CD14-positive monocyte (primary cell): ENCODE data around the gene KCNT2. TPM values are rescaled to one million over a fixed set of nuclear protein-coding genes. Genes with fewer than 3 reads are reported as not detected.

ENCODE experiments used
- DNase-seq, 3 donors: peaks; one replicate each; pipeline ENCODE4 v3.0.0-alpha.2; 2011 to 2022
- H2AFZ ChIP-seq: 2 replicates; pipeline ENCODE4 v1.6.0; 2012; ENCODE audit warnings: mild to moderate bottlenecking, low read depth, low read length, inconsistent platforms; ENCODE audit not compliant: insufficient read depth, poor library complexity, severe bottlenecking
- H3K27ac ChIP-seq, 2 donors: 1 replicate in 1 of 2; 2 replicates in 1 of 2; pipeline ENCODE4 v1.5.1; 2012 to 2013; ENCODE audit warnings: low read length in 2 of 2, control low read depth in 1 of 2, inconsistent platforms in 1 of 2, low read depth in 1 of 2, mild to moderate bottlenecking in 1 of 2
- H3K27me3 ChIP-seq, 2 donors: one replicate each; pipeline versions ENCODE4 v1.6.0 to v1.6.1; 2011 to 2013; ENCODE audit warnings: low read length in 2 of 2; ENCODE audit not compliant: control insufficient read depth in 2 of 2, insufficient read depth in 2 of 2
- H3K36me3 ChIP-seq, 2 donors: replicated peaks in 1 of 2; 1 replicate in 1 of 2; 2 replicates in 1 of 2; pipeline versions ENCODE4 v1.5.1 to v1.6.1; 2012 to 2013; ENCODE audit warnings: low read length in 2 of 2, control low read depth in 1 of 2, inconsistent platforms in 1 of 2, mild to moderate bottlenecking in 1 of 2; ENCODE audit not compliant: insufficient read depth in 2 of 2, control insufficient read depth in 1 of 2
- H3K4me1 ChIP-seq, 2 donors: 1 replicate in 1 of 2; 2 replicates in 1 of 2; pipeline versions ENCODE4 v1.5.1 to v1.6.1; 2012 to 2013; ENCODE audit warnings: low read length in 2 of 2, control low read depth in 1 of 2, inconsistent platforms in 1 of 2, mild to moderate bottlenecking in 1 of 2, moderate library complexity in 1 of 2; ENCODE audit not compliant: insufficient read depth in 2 of 2, control insufficient read depth in 1 of 2
- H3K4me2 ChIP-seq: replicated peaks from 2 replicates; pipeline ENCODE3; 2012; ENCODE audit warnings: low read length, moderate library complexity, mild to moderate bottlenecking; ENCODE audit not compliant: poor library complexity, severe bottlenecking; ENCODE audit errors: extremely low read depth
- H3K4me3 ChIP-seq, 3 experiments: fragments of 200-600 bp in 1 of 3; sonication (generic) in 1 of 3; replicated peaks in 1 of 3; 1 replicate in 2 of 3; 2 replicates in 1 of 3; pipeline ENCODE4 v1.5.1; 2011 to 2013; ENCODE audit warnings: low read length in 3 of 3, mild to moderate bottlenecking in 3 of 3, control low read depth in 2 of 3, low read depth in 2 of 3, inconsistent platforms in 1 of 3, moderate library complexity in 1 of 3
- H3K79me2 ChIP-seq: 2 replicates; pipeline ENCODE4 v1.6.0; 2012; ENCODE audit warnings: mild to moderate bottlenecking, control low read depth, inconsistent platforms, low read length, moderate library complexity; ENCODE audit not compliant: insufficient read depth
- H3K9ac ChIP-seq: 2 replicates; pipeline ENCODE4 v1.6.0; 2017; ENCODE audit warnings: low read length, mild to moderate bottlenecking; ENCODE audit not compliant: insufficient read depth, poor library complexity, severe bottlenecking
- H3K9me3 ChIP-seq, 2 donors: replicated peaks in 1 of 2; 1 replicate in 1 of 2; 2 replicates in 1 of 2; pipeline versions ENCODE4 v1.5.1 to v1.6.1; 2012 to 2013; ENCODE audit warnings: low read length in 2 of 2, control low read depth in 1 of 2; ENCODE audit not compliant: control insufficient read depth in 1 of 2, insufficient read depth in 1 of 2
- H4K20me1 ChIP-seq: 2 replicates; pipeline ENCODE4 v1.6.0; 2012; ENCODE audit warnings: mild to moderate bottlenecking, low read length, control low read depth, moderate library complexity; ENCODE audit not compliant: insufficient read depth
- H3K27ac Mint-ChIP-seq, 7 donors: one replicate each; pipeline ENCODE4 v1.8.0; 2020; ENCODE audit warnings: mild to moderate bottlenecking in 7 of 7, mixed read lengths in 7 of 7, moderate library complexity in 6 of 7, inconsistent platforms in 2 of 7
- H3K27me3 Mint-ChIP-seq, 3 donors: one replicate each; pipeline ENCODE4 v1.8.0; 2021 to 2022; ENCODE audit warnings: low read depth in 3 of 3, mild to moderate bottlenecking in 3 of 3, mixed read lengths in 3 of 3, moderate library complexity in 3 of 3, inconsistent platforms in 1 of 3
- H3K36me3 Mint-ChIP-seq, 2 donors: one replicate each; pipeline ENCODE4 v1.8.0; 2020; ENCODE audit warnings: mixed read lengths in 2 of 2, inconsistent platforms in 1 of 2, mild to moderate bottlenecking in 1 of 2
- H3K4me1 Mint-ChIP-seq: one replicate; pipeline ENCODE4 v1.8.0; 2020; ENCODE audit warnings: mild to moderate bottlenecking, mixed read lengths
- H3K4me3 Mint-ChIP-seq, 2 donors: one replicate each; pipeline ENCODE4 v1.8.0; 2020; ENCODE audit warnings: mild to moderate bottlenecking in 2 of 2, mixed read lengths in 2 of 2, moderate library complexity in 1 of 2
- H3K9me3 Mint-ChIP-seq, 7 donors: one replicate each; pipeline ENCODE4 v1.8.0; 2020 to 2022; ENCODE audit warnings: mixed read lengths in 7 of 7, mild to moderate bottlenecking in 6 of 7, moderate library complexity in 6 of 7, inconsistent platforms in 2 of 7
- WGBS: methylation state at CpG from one replicate; pipeline ENCODE4 v1.1.5; 2013; ENCODE audit warnings: missing lambda C conversion rate; ENCODE audit not compliant: insufficient coverage; 5-methylcytosine and 5-hydroxymethylcytosine counted together
- intact Hi-C, 2 donors: fragments of 100-400 bp; cut with micrococcal nuclease; formaldehyde crosslinking; loops; one replicate each; pipeline versions ENCODE4 v1.15.0 to v1.15.1; 2023
- polyA plus RNA-seq, 3 donors: library from polyadenylated mRNA; depleted of rRNA in 1 of 3; unstranded in 2 of 3; stranded (reverse) in 1 of 3; fragments of 300-500 nt in 2 of 3; fragments of >200 nt in 1 of 3; fragmentation: Illumina TruSeq in 2 of 3; gene quantifications; 1 replicate in 2 of 3; 2 replicates in 1 of 3; pipeline ENCODE4 v1.2.3, GENCODE V29; 2012 to 2021
- TF ChIP-seq, protein P1 (sequence below): fragments of 200-600 bp; IDR thresholded peaks from one replicate; pipeline ENCODE4 v1.8.0; 2022; ENCODE audit warnings: antibody characterized with exemption, mild to moderate bottlenecking

KCNT2 gene
- polyA plus RNA-seq, 3 donors, result not detected

DNA sequence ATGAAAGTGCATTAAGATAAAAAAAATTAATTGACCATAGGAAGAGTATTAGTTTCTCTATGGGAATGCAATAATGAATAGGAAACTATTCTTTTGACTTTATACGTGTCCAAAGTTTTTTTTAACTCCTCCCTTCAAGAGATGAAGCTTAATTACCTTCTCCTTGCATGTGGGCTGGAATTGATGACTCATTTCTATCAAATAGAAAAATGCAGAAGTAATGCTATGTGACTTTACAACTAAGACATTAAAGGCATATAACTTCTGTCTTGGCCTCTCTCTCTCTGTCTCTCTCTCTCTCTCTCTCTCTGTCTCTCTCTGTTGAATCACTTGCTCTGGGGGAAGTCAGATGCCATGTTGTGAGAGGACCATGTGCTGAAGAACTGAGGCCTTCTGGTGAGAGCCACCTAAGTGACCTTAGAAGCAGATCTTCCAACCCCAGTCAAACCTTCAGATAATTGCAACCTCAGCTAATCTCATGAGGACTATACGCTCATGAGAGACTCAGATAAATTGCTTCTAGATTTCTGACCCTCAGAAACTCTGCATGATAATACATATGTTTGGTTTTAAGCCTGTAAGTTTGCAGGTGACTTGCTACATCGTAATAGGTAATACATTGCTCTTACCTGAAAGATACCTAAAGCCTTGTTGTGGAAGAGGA is 414.2 kb downstream of the KCNT2 start:
- H3K9me3 ChIP-seq, result peaks cover 0 to 3% of the 10 kb centered on the region in 2 donors
- DNase-seq, result no peak
- no peak overlapping the region for H3K4me2 ChIP-seq
- intact Hi-C loops, result no loop called here
- Mint-ChIP-seq H3K27me3 (peaks cover 0 to 2% (median 0%) of the 10 kb centered on the region in 3 donors), H3K36me3 (no peaks in the 10 kb centered on the region), H3K4me3 (no peak overlapping the region), H3K4me1 (no peaks in the 10 kb centered on the region), H3K9me3 (peaks cover 4 to 19% (median 9%) of the 10 kb centered on the region in 7 donors), H3K27ac (no peak overlapping the region)
- TF ChIP-seq, protein P1, sequence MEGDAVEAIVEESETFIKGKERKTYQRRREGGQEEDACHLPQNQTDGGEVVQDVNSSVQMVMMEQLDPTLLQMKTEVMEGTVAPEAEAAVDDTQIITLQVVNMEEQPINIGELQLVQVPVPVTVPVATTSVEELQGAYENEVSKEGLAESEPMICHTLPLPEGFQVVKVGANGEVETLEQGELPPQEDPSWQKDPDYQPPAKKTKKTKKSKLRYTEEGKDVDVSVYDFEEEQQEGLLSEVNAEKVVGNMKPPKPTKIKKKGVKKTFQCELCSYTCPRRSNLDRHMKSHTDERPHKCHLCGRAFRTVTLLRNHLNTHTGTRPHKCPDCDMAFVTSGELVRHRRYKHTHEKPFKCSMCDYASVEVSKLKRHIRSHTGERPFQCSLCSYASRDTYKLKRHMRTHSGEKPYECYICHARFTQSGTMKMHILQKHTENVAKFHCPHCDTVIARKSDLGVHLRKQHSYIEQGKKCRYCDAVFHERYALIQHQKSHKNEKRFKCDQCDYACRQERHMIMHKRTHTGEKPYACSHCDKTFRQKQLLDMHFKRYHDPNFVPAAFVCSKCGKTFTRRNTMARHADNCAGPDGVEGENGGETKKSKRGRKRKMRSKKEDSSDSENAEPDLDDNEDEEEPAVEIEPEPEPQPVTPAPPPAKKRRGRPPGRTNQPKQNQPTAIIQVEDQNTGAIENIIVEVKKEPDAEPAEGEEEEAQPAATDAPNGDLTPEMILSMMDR, result no peak
- no peak overlapping the region for H3K27ac ChIP-seq
- no peaks in the 10 kb centered on the region for H4K20me1 ChIP-seq
- no CpG with 5 or more reads among the region's 3 CpGs for WGBS
- H3K36me3 ChIP-seq, result no peaks in the 10 kb centered on the region
- H2AFZ ChIP-seq, result no peak overlapping the region
- no peaks in the 10 kb centered on the region for H3K79me2 ChIP-seq
- H3K27me3 ChIP-seq, result no peaks in the 10 kb centered on the region
- H3K9ac ChIP-seq, result no peak overlapping the region
- no peak overlapping the region for H3K4me3 ChIP-seq
- no peaks in the 10 kb centered on the region for H3K4me1 ChIP-seq

DNA sequence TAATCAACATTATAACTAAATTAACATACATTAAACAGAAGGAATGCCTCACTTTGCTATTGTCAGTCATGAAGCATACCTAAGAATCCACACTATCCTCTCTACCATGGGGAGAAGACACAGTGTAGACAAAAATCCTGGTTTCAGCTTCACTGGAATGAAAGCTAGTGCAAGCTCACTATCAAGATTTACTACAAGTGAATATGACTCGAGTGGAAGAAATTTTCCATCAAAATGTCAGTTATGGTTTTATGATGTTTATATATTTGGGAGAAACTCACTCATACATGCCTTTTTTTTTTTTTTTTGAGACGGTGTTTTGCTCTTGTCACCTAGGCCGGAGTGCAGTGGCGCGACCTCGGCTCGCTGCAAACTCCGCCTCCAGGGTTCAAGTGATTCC is 424.3 kb downstream of the KCNT2 start:
- Histone ChIP-seq H3K36me3 (no peaks in the 10 kb centered on the region), H3K9me3 (no peaks in the 10 kb centered on the region), H3K27ac (no peak overlapping the region), H4K20me1 (no peaks in the 10 kb centered on the region), H3K4me2 (no peak overlapping the region), H2AFZ (no peak overlapping the region), H3K27me3 (no peaks in the 10 kb centered on the region), H3K79me2 (no peaks in the 10 kb centered on the region), H3K4me3 (no peak overlapping the region), H3K4me1 (no peaks in the 10 kb centered on the region), H3K9ac (no peak overlapping the region)
- H3K4me3 Mint-ChIP-seq, result no peak overlapping the region
- TF ChIP-seq, protein P1, result no peak
- WGBS, result no CpG with 5 or more reads among the region's 8 CpGs
- intact Hi-C loops, result no loop called here
- peaks cover 2 to 4% (median 3%) of the 10 kb centered on the region in 7 donors for H3K9me3 Mint-ChIP-seq
- peaks cover 9% of the 10 kb centered on the region for H3K4me1 Mint-ChIP-seq
- H3K27ac Mint-ChIP-seq, result no peak overlapping the region
- H3K36me3 Mint-ChIP-seq, result no peaks in the 10 kb centered on the region
- H3K27me3 Mint-ChIP-seq, result peaks cover 0 to 1% (median 0%) of the 10 kb centered on the region in 3 donors
- DNase-seq, result no peak
